ENCODE measurements around the gene AGO3. TPM values are rescaled to one million over a fixed set of nuclear protein-coding genes. Genes with fewer than 3 reads are reported as not detected.

Gene AGO3
- total and polyA plus RNA-seq, 2 of the 13 experiments (the other 11 are each of a cell fraction or from before 2014, with no cell fraction given), result 21.2 to 27.1 TPM

DNA sequence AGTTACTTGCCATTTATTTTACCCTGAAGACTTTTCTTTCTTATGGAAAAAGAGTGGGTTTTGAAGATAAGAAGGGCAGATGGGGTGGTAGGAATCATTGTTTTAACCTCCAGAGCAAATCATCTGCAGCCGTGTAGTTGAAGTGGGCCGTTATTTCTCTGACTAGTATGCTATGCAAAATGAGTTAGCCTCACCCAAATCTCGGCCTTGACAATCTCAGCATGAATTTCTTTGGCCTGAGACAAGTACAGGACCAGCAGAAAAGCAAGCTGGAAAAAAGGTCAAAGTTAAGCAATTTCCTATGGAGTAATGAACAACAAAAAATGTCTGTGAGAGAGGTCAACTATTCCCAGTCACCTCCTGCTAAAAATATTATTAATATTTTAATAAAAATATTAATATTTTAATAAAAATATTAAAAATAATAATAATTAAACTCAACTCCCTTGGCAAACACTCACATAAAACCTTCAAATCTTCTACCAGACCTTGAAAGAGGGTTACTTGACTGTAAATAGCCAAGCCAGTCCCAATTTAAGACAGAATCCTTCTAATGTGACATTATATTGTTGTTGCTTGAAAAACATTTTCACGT, 146.2 kb downstream of the AGO3 start:
- H3K79me2 ChIP-seq (ENCODE audit: insufficient read depth, low read length), result no peaks in the 10 kb centered on the region
- H3K9me3 ChIP-seq (ENCODE audit: low read length), result no peaks in the 10 kb centered on the region
- no peak overlapping the region for H3K4me3 ChIP-seq (replicated peaks in 1 of 3; ENCODE audit: insufficient read depth in 1 of 3, low read depth in 2 of 3, low read length in 3 of 3)
- no peak overlapping the region for H3K27ac ChIP-seq (ENCODE audit: extremely low read length, insufficient read depth, low read length)
- BruUV-seq (replicated peaks), result no TSS peak
- CTCF ChIA-PET (ENCODE audit: low intra/inter-chr PET ratio, low total read pairs), result no interaction called here
- 0 out of 2 replicates have a peak, but pooled peaks cover 2% of the 10 kb centered on the region for H3K4me1 ChIP-seq (ENCODE audit: insufficient read depth, low read length)
- no peak for DNase-seq (ENCODE audit: low spot score)
- no peaks in the 10 kb centered on the region for H3K27me3 ChIP-seq (ENCODE audit: control insufficient read depth in 1 of 2, insufficient read depth in 2 of 2, low read length in 2 of 2)
- H3K9ac ChIP-seq (ENCODE audit: insufficient read depth, low read depth, low read length), result no peak overlapping the region
- no peak overlapping the region for H2AFZ ChIP-seq (ENCODE audit: low read length)
- WGBS (ENCODE audit: low lambda C conversion rate), result 11% methylated on average over 4 of the region's 4 CpGs
- in situ Hi-C loops (cut with HindIII; ENCODE audit: extremely low pct_ligation_motif_present, low pct_unique_long_range_greater_than_20kb) (no loop called here), intact Hi-C loops (cut with micrococcal nuclease; ENCODE audit: unreplicated experiment) (no loop called here)
- POLR2A ChIA-PET, result no interaction called here
- no peaks in the 10 kb centered on the region for H4K20me1 ChIP-seq (ENCODE audit: insufficient read depth, low read length)
- TF ChIP-seq, protein P1, sequence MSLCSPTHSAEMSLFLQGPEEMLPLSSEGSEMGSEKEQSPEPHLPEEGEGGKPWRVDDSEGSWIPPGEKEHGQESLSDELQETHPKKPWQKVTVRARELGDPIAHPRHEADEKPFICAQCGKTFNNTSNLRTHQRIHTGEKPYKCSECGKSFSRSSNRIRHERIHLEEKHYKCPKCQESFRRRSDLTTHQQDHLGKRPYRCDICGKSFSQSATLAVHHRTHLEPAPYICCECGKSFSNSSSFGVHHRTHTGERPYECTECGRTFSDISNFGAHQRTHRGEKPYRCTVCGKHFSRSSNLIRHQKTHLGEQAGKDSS (CRISPR knock-in tag; IDR thresholded peaks at IDR 0.05; ENCODE audit: borderline replicate concordance, low read depth), result no peak
- TF ChIP-seq PCBP1 (IDR thresholded peaks at IDR 0.05; ENCODE audit: borderline replicate concordance, low read depth, low read length), result no peak
- no peak for ATAC-seq
- no peaks in the 10 kb centered on the region for H3K36me3 ChIP-seq (replicated peaks in 1 of 2; ENCODE audit: control insufficient read depth in 1 of 2, insufficient read depth in 2 of 2, low read length in 2 of 2)
- no peak overlapping the region for H3K4me2 ChIP-seq (ENCODE audit: low read depth, low read length)
- no peak for FAIRE-seq

DNA sequence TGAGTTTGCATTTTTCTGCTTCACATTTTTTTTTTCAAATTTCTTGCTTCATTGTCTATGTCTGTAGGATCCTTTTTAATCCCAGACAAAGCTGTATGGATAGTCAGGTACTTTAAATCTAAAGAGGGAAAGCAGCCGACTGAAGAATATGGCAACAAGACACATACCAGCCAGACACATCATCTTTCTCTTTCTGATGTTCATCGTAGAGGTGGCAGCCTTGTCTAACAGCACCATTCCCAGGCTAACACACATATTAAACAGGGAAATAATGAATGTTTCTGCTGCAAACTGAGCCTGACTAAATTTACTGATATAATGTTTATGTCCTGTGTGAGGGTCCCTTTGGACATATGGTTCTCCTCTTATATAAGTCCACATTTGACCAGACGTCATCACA, 149.3 kb downstream of the AGO3 start:
- Histone ChIP-seq H3K27ac (ENCODE audit: extremely low read length, insufficient read depth, low read length) (no peak overlapping the region), H2AFZ (ENCODE audit: low read length) (no peak overlapping the region), H3K4me1 (ENCODE audit: insufficient read depth, low read length) (0 out of 2 replicates have a peak, but pooled peaks cover 7% of the 10 kb centered on the region), H3K9me3 (ENCODE audit: low read length) (no peaks in the 10 kb centered on the region), H3K36me3 (replicated peaks in 1 of 2; ENCODE audit: control insufficient read depth in 1 of 2, insufficient read depth in 2 of 2, low read length in 2 of 2) (no peaks in the 10 kb centered on the region), H4K20me1 (ENCODE audit: insufficient read depth, low read length) (no peaks in the 10 kb centered on the region), H3K9ac (ENCODE audit: insufficient read depth, low read depth, low read length) (no peak overlapping the region), H3K4me3 (replicated peaks in 1 of 3; ENCODE audit: insufficient read depth in 1 of 3, low read depth in 2 of 3, low read length in 3 of 3) (no peak overlapping the region), H3K79me2 (ENCODE audit: insufficient read depth, low read length) (no peaks in the 10 kb centered on the region), H3K27me3 (ENCODE audit: control insufficient read depth in 1 of 2, insufficient read depth in 2 of 2, low read length in 2 of 2) (peaks cover 0 to 2% of the 10 kb centered on the region in 2 experiments; a peak in 1 of 5 replicates), H3K4me2 (ENCODE audit: low read depth, low read length) (no peak overlapping the region)
- intact Hi-C loops (cut with micrococcal nuclease; ENCODE audit: unreplicated experiment), result no loop called here
- in situ Hi-C loops (cut with HindIII; ENCODE audit: extremely low pct_ligation_motif_present, low pct_unique_long_range_greater_than_20kb), result no loop called here
- no peak for ATAC-seq
- 47% methylated on average over 3 of the region's 3 CpGs for whole genome bisulfite sequencing (ENCODE audit: low lambda C conversion rate)
- CTCF ChIA-PET (ENCODE audit: low intra/inter-chr PET ratio, low total read pairs), result no interaction called here
- POLR2A ChIA-PET, result no interaction called here
- no peak for FAIRE-seq
- TF ChIP-seq RORA (CRISPR knock-in tag; IDR thresholded peaks at IDR 0.05), result no peak
- no peak for TF ChIP-seq EP300 (IDR thresholded peaks at IDR 0.05; ENCODE audit: low read depth in 2 of 2, low read length in 2 of 2)
- TF ChIP-seq EP300 (CRISPR knock-in tag; IDR thresholded peaks at IDR 0.05; ENCODE audit: borderline replicate concordance), result no peak
- TF ChIP-seq, protein P2, sequence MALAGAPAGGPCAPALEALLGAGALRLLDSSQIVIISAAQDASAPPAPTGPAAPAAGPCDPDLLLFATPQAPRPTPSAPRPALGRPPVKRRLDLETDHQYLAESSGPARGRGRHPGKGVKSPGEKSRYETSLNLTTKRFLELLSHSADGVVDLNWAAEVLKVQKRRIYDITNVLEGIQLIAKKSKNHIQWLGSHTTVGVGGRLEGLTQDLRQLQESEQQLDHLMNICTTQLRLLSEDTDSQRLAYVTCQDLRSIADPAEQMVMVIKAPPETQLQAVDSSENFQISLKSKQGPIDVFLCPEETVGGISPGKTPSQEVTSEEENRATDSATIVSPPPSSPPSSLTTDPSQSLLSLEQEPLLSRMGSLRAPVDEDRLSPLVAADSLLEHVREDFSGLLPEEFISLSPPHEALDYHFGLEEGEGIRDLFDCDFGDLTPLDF (CRISPR knock-in tag; IDR thresholded peaks at IDR 0.05), result no peak
- no peak for DNase-seq (ENCODE audit: low spot score)
- no TSS peak for BruUV-seq (replicated peaks)
